Stimulated activated naive B cell treated with anti-CD40 and anti-IgM and Interleukin-4, amounts not matched to agents 10 μg/mL and 1 μg/mL and 100 μg/mL, for 72 hours (primary cell): ENCODE measurements around the gene SLC48A1.

Experiments
- ATAC-seq, 2 donors: fragments of 150-1000 bp; cut with Tn5 transposase; replicated peaks; 2 replicates each; pipeline ENCODE4 v1.10.0; 2021; ENCODE audit warnings: moderate library complexity in 1 of 2
- DNase-seq: peaks from one replicate; pipeline ENCODE4 v3.0.0; 2021
- H3K27ac Mint-ChIP-seq: one replicate; pipeline ENCODE4 v1.8.0; 2022; ENCODE audit warnings: mild to moderate bottlenecking, mixed read lengths
- H3K27me3 Mint-ChIP-seq, 2 donors: one replicate each; pipeline ENCODE4 v1.8.0; 2022; ENCODE audit warnings: mixed read lengths in 2 of 2
- H3K36me3 Mint-ChIP-seq, 2 donors: one replicate each; pipeline ENCODE4 v1.8.0; 2022; ENCODE audit warnings: mixed read lengths in 2 of 2, mild to moderate bottlenecking in 1 of 2
- H3K4me1 Mint-ChIP-seq, 2 donors: one replicate each; pipeline ENCODE4 v1.8.0; 2022; ENCODE audit warnings: mixed read lengths in 2 of 2, mild to moderate bottlenecking in 1 of 2
- H3K4me3 Mint-ChIP-seq, 2 donors: one replicate each; pipeline ENCODE4 v1.8.0; 2022; ENCODE audit warnings: mild to moderate bottlenecking in 2 of 2, mixed read lengths in 2 of 2, moderate library complexity in 1 of 2
- H3K9me3 Mint-ChIP-seq, 2 donors: one replicate each; pipeline ENCODE4 v1.8.0; 2022; ENCODE audit warnings: mixed read lengths in 2 of 2, mild to moderate bottlenecking in 1 of 2

Gene SLC48A1

GRCh38 chr12:47773062-47773857 is at the start of gene SLC48A1:
SLC48A1 (plus strand) TSS chr12:47773238; CDS start chr12:47773305, 67 bp downstream.
- peak; percentile 84 to 87 for ATAC-seq
- H3K27ac Mint-ChIP-seq, result peak within 1 kb of the TSS; percentile 92
- H3K9me3 Mint-ChIP-seq, result no peaks in the 10 kb centered on the region
- peak within 1 kb of the TSS; percentile 91 to 95 for H3K4me3 Mint-ChIP-seq
- peak; percentile 63 for DNase-seq
- H3K27me3 Mint-ChIP-seq, result no peaks in the 10 kb centered on the region
- peaks cover 0 to 2% of the 10 kb centered on the region in 2 donors for H3K36me3 Mint-ChIP-seq
- H3K4me1 Mint-ChIP-seq, result peaks cover 34 to 53% of the 10 kb centered on the region in 2 donors

- Mint-ChIP-seq H3K27ac (peak within 1 kb of the TSS; percentile 79), H3K4me1 (peaks cover 38 to 56% of the 10 kb centered on the region in 2 donors), H3K9me3 (no peaks in the 10 kb centered on the region), H3K4me3 (peak within 1 kb of the TSS in 1 of 2 donors; percentile 5), H3K36me3 (peaks cover 45 to 63% of the 10 kb centered on the region in 2 donors), H3K27me3 (no peaks in the 10 kb centered on the region)
- DNase-seq (no peak), ATAC-seq (no peak)
These were observed 47.8 kb upstream of the SLC48A1 start, which contains the start of gene ENDOU for GRCh38 chr12:47725091-47725772. ENDOU (minus strand) TSS chr12:47725490; CDS start chr12:47725413, 77 bp downstream.

- no peaks in the 10 kb centered on the region for H3K27me3 Mint-ChIP-seq
- peaks cover 37 to 53% of the 10 kb centered on the region in 2 donors for H3K4me1 Mint-ChIP-seq
- H3K9me3 Mint-ChIP-seq, result no peaks in the 10 kb centered on the region
- DNase-seq, result no peak
- peak overlapping the region; percentile 79 for H3K27ac Mint-ChIP-seq
- ATAC-seq, result peak; percentile 83 to 91
- no peak overlapping the region for H3K4me3 Mint-ChIP-seq
- H3K36me3 Mint-ChIP-seq, result peaks cover 43 to 60% of the 10 kb centered on the region in 2 donors
These were observed 47.1 kb upstream of the SLC48A1 start for GRCh38 chr12:47725893-47726292.

GRCh38 chr12:47729233-47729632 is 43.8 kb upstream of the SLC48A1 start:
- peaks cover 32 to 36% of the 10 kb centered on the region in 2 donors for H3K4me1 Mint-ChIP-seq
- ATAC-seq (no peak), DNase-seq (no peak)
- no peak overlapping the region for H3K4me3 Mint-ChIP-seq
- H3K36me3 Mint-ChIP-seq, result peaks cover 22 to 36% of the 10 kb centered on the region in 2 donors
- no peaks in the 10 kb centered on the region for H3K9me3 Mint-ChIP-seq
- H3K27me3 Mint-ChIP-seq, result no peaks in the 10 kb centered on the region
- peak overlapping the region; percentile 38 for H3K27ac Mint-ChIP-seq

- no peak for DNase-seq
These were observed 42.7 kb upstream of the SLC48A1 start for GRCh38 chr12:47730341-47730744.

GRCh38 chr12:47731723-47732122 is 41.3 kb upstream of the SLC48A1 start:
- H3K27me3 Mint-ChIP-seq, result no peaks in the 10 kb centered on the region
- peaks cover 18 to 28% of the 10 kb centered on the region in 2 donors for H3K36me3 Mint-ChIP-seq
- DNase-seq (no peak), ATAC-seq (no peak)
- H3K4me3 Mint-ChIP-seq, result no peak overlapping the region
- H3K4me1 Mint-ChIP-seq, result peaks cover 11% of the 10 kb centered on the region in 2 donors
- no peak overlapping the region for H3K27ac Mint-ChIP-seq
- no peaks in the 10 kb centered on the region for H3K9me3 Mint-ChIP-seq

More at GRCh38 chr12:47730341-47730744, 42.7 kb upstream of the SLC48A1 start:
- Mint-ChIP-seq H3K27me3 (no peaks in the 10 kb centered on the region), H3K9me3 (no peaks in the 10 kb centered on the region), H3K4me1 (peaks cover 21 to 25% of the 10 kb centered on the region in 2 donors), H3K36me3 (peaks cover 11 to 25% of the 10 kb centered on the region in 2 donors), H3K27ac (no peak overlapping the region), H3K4me3 (no peak overlapping the region)
- no peak for ATAC-seq

- ATAC-seq, result no peak
- H3K27ac Mint-ChIP-seq, result no peak overlapping the region
- no peaks in the 10 kb centered on the region for H3K9me3 Mint-ChIP-seq
- no peak overlapping the region for H3K4me3 Mint-ChIP-seq
- H3K36me3 Mint-ChIP-seq, result peaks cover 21 to 30% of the 10 kb centered on the region in 2 donors
- DNase-seq, result no peak
- H3K27me3 Mint-ChIP-seq, result no peaks in the 10 kb centered on the region
- peaks cover 6 to 10% of the 10 kb centered on the region in 2 donors for H3K4me1 Mint-ChIP-seq
These were observed 40.5 kb upstream of the SLC48A1 start for GRCh38 chr12:47732504-47732903.

GRCh38 chr12:47733142-47733541 is 39.9 kb upstream of the SLC48A1 start:
- Mint-ChIP-seq H3K4me3 (no peak overlapping the region), H3K27ac (peak overlapping the region; percentile 28)

GRCh38 chr12:47734725-47735480 is 38.1 kb upstream of the SLC48A1 start:
- DNase-seq (no peak), ATAC-seq (no peak)
- Mint-ChIP-seq H3K36me3 (peaks cover 16 to 18% of the 10 kb centered on the region in 2 donors), H3K27ac (no peak overlapping the region), H3K27me3 (no peaks in the 10 kb centered on the region), H3K4me1 (peaks cover 24 to 25% of the 10 kb centered on the region in 2 donors), H3K4me3 (no peak overlapping the region), H3K9me3 (no peaks in the 10 kb centered on the region)

More at GRCh38 chr12:47733142-47733541, 39.9 kb upstream of the SLC48A1 start:
- peaks cover 7 to 10% of the 10 kb centered on the region in 2 donors for H3K4me1 Mint-ChIP-seq
- H3K27me3 Mint-ChIP-seq, result no peaks in the 10 kb centered on the region
- peak in 1 of 2 donors; percentile 14 for ATAC-seq
- no peak for DNase-seq
- peaks cover 20 to 26% of the 10 kb centered on the region in 2 donors for H3K36me3 Mint-ChIP-seq
- H3K9me3 Mint-ChIP-seq, result no peaks in the 10 kb centered on the region

- ATAC-seq, result no peak
- peaks cover 31 to 32% of the 10 kb centered on the region in 2 donors for H3K4me1 Mint-ChIP-seq
These were observed 37.4 kb upstream of the SLC48A1 start for GRCh38 chr12:47735649-47736048.

GRCh38 chr12:47736216-47736615 is 36.8 kb upstream of the SLC48A1 start:
- H3K9me3 Mint-ChIP-seq, result no peaks in the 10 kb centered on the region
- DNase-seq (no peak), ATAC-seq (no peak)
- H3K27ac Mint-ChIP-seq, result no peak overlapping the region
- H3K4me3 Mint-ChIP-seq, result no peak overlapping the region
- H3K27me3 Mint-ChIP-seq, result no peaks in the 10 kb centered on the region
- H3K36me3 Mint-ChIP-seq, result peaks cover 14 to 21% of the 10 kb centered on the region in 2 donors
- peaks cover 37 to 38% of the 10 kb centered on the region in 2 donors for H3K4me1 Mint-ChIP-seq

More at GRCh38 chr12:47735649-47736048, 37.4 kb upstream of the SLC48A1 start:
- Mint-ChIP-seq H3K36me3 (peaks cover 14 to 21% of the 10 kb centered on the region in 2 donors), H3K27me3 (no peaks in the 10 kb centered on the region), H3K4me3 (no peak overlapping the region), H3K9me3 (no peaks in the 10 kb centered on the region), H3K27ac (peak overlapping the region; percentile 47)
- no peak for DNase-seq

- ATAC-seq, result no peak
- no peak overlapping the region for H3K4me3 Mint-ChIP-seq
- H3K27ac Mint-ChIP-seq, result no peak overlapping the region
These were observed 36.0 kb upstream of the SLC48A1 start for GRCh38 chr12:47736877-47737676.

GRCh38 chr12:47737936-47738594 is 35.0 kb upstream of the SLC48A1 start:
- no peak overlapping the region for H3K4me3 Mint-ChIP-seq
- ATAC-seq (no peak), DNase-seq (no peak)
- H3K27ac Mint-ChIP-seq, result no peak overlapping the region
- H3K4me1 Mint-ChIP-seq, result peaks cover 38 to 43% of the 10 kb centered on the region in 2 donors
- no peaks in the 10 kb centered on the region for H3K9me3 Mint-ChIP-seq
- H3K27me3 Mint-ChIP-seq, result no peaks in the 10 kb centered on the region
- peaks cover 14 to 17% of the 10 kb centered on the region in 2 donors for H3K36me3 Mint-ChIP-seq

More at GRCh38 chr12:47736877-47737676, 36.0 kb upstream of the SLC48A1 start:
- Mint-ChIP-seq H3K9me3 (no peaks in the 10 kb centered on the region), H3K36me3 (peaks cover 14 to 21% of the 10 kb centered on the region in 2 donors), H3K4me1 (peaks cover 42 to 43% of the 10 kb centered on the region in 2 donors), H3K27me3 (no peaks in the 10 kb centered on the region)
- DNase-seq, result no peak
